GM18502 (cell line): ENCODE results near the gene DHODH.
"Not testable (repeated sequence)": the region's sequence is repeated elsewhere in the genome, so short reads cannot be mapped to it uniquely, and the experiment has no call there.

ENCODE experiments used
- ATAC-seq: cut with Tn5 transposase; IDR thresholded peaks from one replicate; pipeline ENCODE4 v1.9.1; 2021; ENCODE audit warnings: mild to moderate bottlenecking; ENCODE audit not compliant: unreplicated experiment, poor library complexity

Gene DHODH

DNA sequence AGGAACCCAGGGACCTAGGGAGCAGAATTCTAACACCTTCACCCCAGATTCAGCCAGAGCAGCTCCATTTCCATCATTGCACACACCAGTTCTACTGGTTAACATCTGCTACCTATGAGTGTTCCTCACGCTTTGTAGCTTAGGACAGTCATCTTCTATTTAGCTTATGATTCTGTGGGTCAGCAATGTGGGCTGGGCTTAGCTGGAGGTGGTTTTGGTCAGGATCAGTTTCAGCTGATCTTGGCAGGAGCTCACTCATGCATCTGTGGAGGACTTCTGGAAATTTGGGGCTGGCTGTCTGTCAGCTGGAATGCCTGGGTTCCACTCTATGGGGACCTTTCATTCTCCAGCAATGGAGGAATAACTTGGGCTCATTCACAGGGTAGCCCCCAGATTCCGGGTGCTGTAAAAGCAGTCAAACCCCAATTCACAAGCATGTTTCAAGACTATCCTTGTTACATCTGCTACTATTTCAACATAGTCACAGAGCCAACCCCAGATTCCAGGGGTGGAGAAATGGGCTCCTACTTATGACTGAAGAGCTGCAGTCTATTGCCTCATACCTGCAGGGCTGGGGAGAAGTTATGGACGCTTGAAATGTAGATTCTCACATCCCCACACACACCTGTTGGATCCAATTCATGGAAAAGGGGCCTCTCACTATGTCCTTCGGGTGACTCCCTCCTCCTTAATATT, 42.4 kb downstream of the DHODH start:
- ATAC-seq = no peak

DNA sequence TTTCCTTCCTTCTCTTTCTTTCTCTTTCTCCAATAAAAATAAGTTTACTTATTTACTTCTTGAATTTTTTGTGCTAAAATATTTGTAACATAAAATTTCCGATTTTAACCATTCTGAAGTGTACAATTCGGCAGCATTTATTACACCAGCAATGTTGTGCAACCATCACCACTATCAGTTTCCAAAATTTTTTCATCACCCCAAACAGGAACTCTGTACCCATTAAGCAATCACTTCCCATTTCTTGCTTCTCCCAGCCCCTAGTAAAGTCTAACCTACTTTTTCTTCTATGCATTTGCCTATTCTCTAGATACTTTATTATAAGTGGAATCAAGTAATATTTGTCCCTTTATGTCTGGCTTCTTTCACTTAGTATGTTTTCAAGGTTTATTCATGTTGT, 43.3 kb downstream of the DHODH start:
- ATAC-seq = no peak

DNA sequence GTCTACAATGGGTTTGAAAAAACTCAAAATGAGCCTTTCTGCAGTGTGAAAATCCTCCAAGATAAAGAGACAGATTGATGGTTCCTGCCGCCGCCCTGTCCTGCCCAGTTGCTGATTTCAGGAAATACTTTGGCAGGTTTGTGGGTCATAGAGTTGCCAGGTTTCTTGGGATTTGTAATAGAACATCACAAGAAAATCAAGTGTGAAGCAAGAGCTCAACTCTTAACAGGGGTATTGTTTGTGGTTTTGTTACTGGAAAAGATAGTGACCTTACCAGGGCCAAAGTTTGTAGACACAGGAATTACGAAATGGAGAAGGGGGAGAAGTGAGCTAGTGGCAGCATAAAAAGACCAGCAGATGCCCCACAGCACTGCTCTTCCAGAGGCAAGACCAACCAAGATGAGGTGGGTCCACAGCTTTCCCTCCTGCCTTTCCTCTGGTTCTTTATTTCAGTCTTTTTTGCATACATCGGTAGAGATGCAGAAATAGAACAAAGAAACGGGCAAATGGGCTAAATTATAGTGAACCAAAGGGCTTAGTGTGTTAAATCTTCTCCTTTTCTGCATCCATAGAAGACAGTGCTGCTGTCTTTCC, 45.8 kb downstream of the DHODH start, which contains the start of gene HP:
HP (plus strand) TSS at position 252 of the 594 bp plus-strand sequence; CDS start at position 400, 148 bp downstream.
- not testable (repeated sequence) for ATAC-seq

DNA sequence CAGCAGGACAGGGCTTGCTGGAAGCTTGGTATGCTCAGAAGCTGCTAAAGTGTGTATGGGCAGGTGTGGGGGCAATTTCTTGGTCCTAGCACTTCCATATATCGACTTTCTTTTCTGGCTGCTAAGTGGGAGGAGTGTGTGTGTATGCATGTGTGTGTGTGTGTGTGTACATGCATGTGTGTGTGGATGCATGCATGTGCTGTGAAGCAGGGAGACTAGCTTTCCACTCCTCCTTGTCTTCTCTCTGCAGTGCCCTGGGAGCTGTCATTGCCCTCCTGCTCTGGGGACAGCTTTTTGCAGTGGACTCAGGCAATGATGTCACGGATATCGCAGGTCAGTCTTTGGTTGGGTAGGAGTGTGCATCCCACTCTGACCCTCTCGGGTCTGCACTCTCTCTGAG, 47.4 kb downstream of the DHODH start:
- no peak for ATAC-seq

DNA sequence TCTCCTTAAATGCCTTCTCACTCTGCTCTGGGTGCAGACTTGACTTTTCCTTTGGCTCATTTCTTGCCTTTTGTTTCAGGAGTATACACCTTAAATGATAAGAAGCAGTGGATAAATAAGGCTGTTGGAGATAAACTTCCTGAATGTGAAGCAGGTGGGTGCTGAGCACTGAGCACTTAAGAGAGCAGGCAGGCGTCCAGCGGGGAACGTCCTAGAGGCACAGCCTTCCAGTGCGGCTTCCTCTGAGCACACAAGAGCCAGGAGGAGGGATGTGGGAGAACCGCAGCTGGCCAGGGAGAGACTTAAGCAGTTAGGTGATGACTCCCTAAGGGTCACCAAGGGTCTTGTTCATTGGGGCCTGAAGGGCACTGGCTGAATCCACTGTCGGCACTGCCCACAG, 48.8 kb downstream of the DHODH start:
- ATAC-seq = not testable (repeated sequence)

DNA sequence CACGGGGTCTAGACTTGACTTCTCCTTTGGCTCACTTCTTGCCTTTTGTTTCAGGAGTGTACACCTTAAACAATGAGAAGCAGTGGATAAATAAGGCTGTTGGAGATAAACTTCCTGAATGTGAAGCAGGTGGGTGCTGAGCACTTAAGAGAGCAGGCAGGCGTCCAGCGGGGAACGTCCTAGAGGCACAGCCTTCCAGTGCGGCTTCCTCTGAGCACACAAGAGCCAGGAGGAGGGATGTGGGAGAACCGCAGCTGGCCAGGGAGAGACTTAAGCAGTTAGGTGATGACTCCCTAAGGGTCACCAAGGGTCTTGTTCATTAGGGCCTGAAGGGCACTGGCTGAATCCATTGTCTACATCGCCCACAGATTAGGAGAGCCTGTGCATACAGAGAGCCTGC, 50.5 kb downstream of the DHODH start:
- not testable (repeated sequence) for ATAC-seq

DNA sequence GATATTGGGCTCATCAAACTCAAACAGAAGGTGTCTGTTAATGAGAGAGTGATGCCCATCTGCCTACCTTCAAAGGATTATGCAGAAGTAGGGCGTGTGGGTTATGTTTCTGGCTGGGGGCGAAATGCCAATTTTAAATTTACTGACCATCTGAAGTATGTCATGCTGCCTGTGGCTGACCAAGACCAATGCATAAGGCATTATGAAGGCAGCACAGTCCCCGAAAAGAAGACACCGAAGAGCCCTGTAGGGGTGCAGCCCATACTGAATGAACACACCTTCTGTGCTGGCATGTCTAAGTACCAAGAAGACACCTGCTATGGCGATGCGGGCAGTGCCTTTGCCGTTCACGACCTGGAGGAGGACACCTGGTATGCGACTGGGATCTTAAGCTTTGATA, 51.9 kb downstream of the DHODH start:
- no peak for ATAC-seq

DNA sequence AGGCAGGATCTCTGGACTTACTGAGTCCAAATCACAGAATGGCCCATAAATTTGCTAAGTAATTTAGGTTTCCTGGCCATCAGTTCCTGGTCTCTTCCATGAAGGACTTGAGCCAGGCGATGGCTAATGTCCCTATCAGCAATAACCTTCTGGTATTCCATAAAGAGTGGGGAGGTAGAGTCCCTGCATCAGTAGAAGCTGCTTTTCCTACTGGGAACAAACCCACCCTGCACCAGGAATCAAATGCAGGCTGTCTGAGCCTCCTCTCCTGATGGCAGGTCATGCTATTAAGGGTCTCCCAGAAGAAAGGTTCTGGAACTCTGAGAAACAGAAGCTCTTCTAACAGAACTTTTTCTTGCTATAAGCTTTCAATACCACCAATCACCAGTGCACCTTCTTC, 53.0 kb downstream of the DHODH start:
- no peak for ATAC-seq

DNA sequence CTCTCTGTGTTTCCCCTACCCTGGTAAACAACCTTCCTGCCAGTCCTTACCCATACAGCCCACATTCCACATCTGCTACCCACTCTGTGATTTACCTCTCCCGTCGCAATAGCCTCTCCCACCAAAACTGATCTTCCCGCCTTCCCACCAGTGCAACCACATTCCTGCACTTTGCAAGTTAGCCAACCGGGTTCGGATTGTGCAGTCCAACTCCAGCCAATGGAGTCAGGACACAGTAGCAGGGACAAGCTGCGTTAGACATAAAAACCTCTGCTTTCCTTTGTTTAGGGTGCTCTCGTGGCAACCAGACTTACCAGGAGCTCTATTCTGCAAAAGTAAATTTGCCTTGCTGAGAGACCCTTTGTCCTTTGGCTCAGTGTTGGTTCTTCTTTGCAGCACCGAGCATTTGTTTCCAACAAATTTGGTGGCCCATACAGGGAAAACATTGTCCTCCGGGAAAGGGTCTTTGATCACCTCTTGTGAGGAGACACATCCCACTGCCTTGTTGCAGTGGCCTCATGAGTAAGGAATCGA, 55.9 kb downstream of the DHODH start:
- ATAC-seq = no peak

DNA sequence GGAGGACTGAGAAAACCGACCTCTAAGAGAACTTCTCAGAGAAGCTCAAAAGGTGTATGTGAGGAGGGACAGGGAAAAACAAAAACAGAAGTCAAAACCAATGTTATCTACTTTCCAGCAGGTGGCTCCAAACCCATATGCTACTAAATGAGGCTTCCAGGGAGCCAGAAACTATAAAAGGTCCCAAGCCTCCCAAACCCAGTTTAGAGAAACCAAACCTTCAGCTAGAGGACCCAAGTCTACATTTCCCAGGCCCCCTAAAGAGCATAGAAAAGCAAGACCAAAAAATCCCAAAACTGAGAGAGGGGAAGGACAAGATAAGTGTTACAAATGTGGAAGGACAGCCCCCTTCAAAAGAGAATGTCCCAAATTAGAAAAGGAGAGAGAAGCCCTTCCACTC, 58.2 kb downstream of the DHODH start:
- peak; percentile 46 for ATAC-seq

DNA sequence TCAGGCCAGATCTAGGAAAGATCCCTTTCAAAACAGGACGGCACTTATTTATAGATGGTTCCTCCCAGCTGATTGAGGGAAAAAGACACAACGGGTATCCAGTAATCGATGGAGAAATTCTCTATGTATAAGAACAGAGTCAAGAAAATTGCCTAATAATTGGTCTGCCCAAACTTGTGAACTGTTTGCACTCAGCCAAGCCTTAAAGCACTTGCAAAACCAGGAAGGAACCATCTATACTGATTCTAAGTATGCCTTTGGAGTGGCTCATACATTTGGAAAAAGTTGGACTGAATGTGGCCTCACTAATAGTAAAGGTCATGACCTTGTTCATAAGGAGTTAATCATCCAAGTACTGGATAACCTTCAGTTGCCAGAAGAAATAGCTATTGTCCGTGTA, 60.4 kb downstream of the DHODH start:
- no peak for ATAC-seq

DNA sequence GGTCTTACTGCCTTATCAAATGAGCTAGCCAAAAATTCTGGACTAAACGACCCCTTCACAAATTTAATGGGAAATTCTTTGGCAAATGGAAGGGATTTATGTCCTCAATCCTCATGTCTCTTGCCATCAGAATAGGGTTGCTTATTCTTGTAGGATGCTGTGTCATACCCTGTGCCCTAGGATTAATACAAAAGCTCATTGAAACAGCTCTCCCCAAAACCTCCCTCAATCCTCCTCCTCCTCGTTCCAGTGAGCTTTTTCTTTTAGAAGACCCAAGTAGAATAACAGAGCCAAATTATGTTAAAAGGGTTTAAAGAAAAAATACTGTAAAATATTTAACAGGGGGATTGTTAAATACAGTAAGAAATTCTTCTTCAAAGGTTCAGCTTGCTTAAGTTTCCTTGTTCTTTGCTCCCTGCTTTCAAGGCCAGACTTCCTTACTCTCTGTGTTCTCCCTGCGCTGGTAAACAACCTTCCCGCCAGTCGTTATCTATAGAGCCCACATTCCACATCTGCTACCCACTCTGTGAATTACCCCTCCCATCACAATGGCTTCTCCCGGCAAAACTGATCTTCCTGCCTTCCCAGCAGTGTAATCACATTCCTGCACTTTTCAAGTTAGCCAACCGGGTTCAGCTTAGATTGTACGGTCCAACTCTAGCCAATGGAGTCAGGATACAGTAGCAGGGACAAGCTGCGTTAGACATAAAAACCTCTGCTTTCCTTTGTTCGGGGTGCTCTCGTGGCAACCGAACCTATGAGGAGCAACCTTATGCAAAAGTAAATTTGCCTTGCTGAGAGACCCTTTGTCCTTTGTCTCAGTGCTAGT, 64.2 kb downstream of the DHODH start:
- no peak for ATAC-seq

DNA sequence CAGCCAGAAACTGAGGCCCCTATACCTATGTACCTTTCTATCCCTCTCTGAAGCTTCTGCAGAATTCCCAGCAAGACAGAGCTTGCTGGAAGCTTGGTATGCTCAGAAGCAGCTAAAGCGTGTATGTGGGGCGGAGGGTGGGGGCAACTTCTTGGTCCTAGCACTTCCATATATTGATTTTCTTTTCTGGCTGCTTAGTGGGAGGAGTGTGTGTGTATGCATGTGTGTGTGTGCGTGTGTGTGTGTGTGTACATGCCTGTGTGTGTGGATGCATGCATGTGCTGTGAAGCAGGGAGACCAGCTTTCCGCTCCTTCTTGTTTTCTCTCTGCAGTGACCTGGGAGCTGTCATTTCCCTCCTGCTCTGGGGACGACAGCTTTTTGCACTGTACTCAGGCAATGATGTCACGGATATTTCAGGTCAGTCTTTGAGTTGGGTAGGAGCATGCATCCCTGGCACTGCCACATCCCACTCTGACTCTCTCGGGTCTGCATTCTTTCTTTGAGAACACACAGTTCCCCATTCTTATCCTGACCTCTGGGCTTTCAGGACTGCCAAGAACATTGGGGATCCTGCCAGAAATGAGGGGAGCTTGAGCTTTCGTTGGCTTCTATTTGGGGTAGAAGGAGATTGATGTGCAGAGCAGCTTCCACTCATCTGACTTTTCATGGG, 65.2 kb downstream of the DHODH start:
- ATAC-seq = no peak

DNA sequence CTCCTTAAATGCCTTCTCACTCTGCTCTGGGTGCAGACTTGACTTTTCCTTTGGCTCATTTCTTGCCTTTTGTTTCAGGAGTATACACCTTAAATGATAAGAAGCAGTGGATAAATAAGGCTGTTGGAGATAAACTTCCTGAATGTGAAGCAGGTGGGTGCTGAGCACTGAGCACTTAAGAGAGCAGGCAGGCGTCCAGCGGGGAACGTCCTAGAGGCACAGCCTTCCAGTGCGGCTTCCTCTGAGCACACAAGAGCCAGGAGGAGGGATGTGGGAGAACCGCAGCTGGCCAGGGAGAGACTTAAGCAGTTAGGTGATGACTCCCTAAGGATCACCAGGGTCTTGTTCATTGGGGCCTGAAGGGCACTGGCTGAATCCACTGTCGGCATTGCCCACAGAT, 66.5 kb downstream of the DHODH start:
- not testable (repeated sequence) for ATAC-seq
